ENCODE data around the gene CKAP5.

CKAP5 gene

GRCh38 chr11:46860218-46860617, 14.1 kb upstream of the CKAP5 start:
- Histone ChIP-seq H3K9ac (ENCODE audit: insufficient read length) (no peak overlapping the region), H3K4me3 (no peak overlapping the region), H3K36me3 (ENCODE audit: insufficient read depth, low read length) (peaks cover 38% of the 10 kb centered on the region), H3K27ac (no peak overlapping the region), H3K9me3 (ENCODE audit: low read depth, low read length) (no peaks in the 10 kb centered on the region)
- DNase-seq (ENCODE audit: low read depth, low spot score) = no peak
- TF ChIP-seq POLR2AphosphoS5 (IDR thresholded peaks at IDR 0.05; ENCODE audit: borderline replicate concordance, low read depth, low read length) = no peak
- TF ChIP-seq EZH2 (IDR thresholded peaks at IDR 0.05) = no peak
- TF ChIP-seq FOXP2 (optimal IDR thresholded peaks at IDR 0.05; ENCODE audit: control extremely low read depth, extremely low read length, insufficient read depth) = no peak

GRCh38 chr11:46858920-46859546, 13.0 kb upstream of the CKAP5 start:
- DNase-seq (ENCODE audit: low read depth, low spot score) = no peak
- no peak for TF ChIP-seq POLR2AphosphoS5 (IDR thresholded peaks at IDR 0.05; ENCODE audit: borderline replicate concordance, low read depth, low read length)
- no peak for TF ChIP-seq FOXP2 (optimal IDR thresholded peaks at IDR 0.05; ENCODE audit: control extremely low read depth, extremely low read length, insufficient read depth)
- TF ChIP-seq EZH2 (IDR thresholded peaks at IDR 0.05) = no peak
- Histone ChIP-seq H3K4me3 (no peak overlapping the region), H3K27ac (no peak overlapping the region), H3K36me3 (ENCODE audit: insufficient read depth, low read length) (peaks cover 27% of the 10 kb centered on the region), H3K9me3 (ENCODE audit: low read depth, low read length) (no peaks in the 10 kb centered on the region), H3K9ac (ENCODE audit: insufficient read length) (no peak overlapping the region)

- Histone ChIP-seq H3K4me3 (no peak overlapping the region), H3K9me3 (ENCODE audit: low read depth, low read length) (no peaks in the 10 kb centered on the region), H3K9ac (ENCODE audit: insufficient read length) (no peak overlapping the region), H3K36me3 (ENCODE audit: insufficient read depth, low read length) (peaks cover 21% of the 10 kb centered on the region), H3K27ac (no peak overlapping the region)
- TF ChIP-seq POLR2AphosphoS5 (IDR thresholded peaks at IDR 0.05; ENCODE audit: borderline replicate concordance, low read depth, low read length) = no peak
- no peak for TF ChIP-seq EZH2 (IDR thresholded peaks at IDR 0.05)
- TF ChIP-seq FOXP2 (optimal IDR thresholded peaks at IDR 0.05; ENCODE audit: control extremely low read depth, extremely low read length, insufficient read depth) = no peak
- DNase-seq (ENCODE audit: low read depth, low spot score) = no peak
Measured at GRCh38 chr11:46857666-46858065, 11.6 kb upstream of the CKAP5 start.

- no peak overlapping the region for H3K27ac ChIP-seq
Measured at GRCh38 chr11:46856605-46857343, 10.7 kb upstream of the CKAP5 start.

GRCh38 chr11:46855863-46856262, 9.8 kb upstream of the CKAP5 start:
- no peak for DNase-seq (ENCODE audit: low read depth, low spot score)
- H3K4me3 ChIP-seq = no peak overlapping the region
- H3K9me3 ChIP-seq (ENCODE audit: low read depth, low read length) = no peaks in the 10 kb centered on the region
- H3K36me3 ChIP-seq (ENCODE audit: insufficient read depth, low read length) = peaks cover 14% of the 10 kb centered on the region; the same call in 1 of the 2 replicates
- TF ChIP-seq POLR2AphosphoS5 (IDR thresholded peaks at IDR 0.05; ENCODE audit: borderline replicate concordance, low read depth, low read length) (no peak), FOXP2 (optimal IDR thresholded peaks at IDR 0.05; ENCODE audit: control extremely low read depth, extremely low read length, insufficient read depth) (no peak), EZH2 (IDR thresholded peaks at IDR 0.05) (no peak)
- no peak overlapping the region for H3K9ac ChIP-seq (ENCODE audit: insufficient read length)
- no peak overlapping the region for H3K27ac ChIP-seq

More at GRCh38 chr11:46856605-46857343, 10.7 kb upstream of the CKAP5 start:
- Histone ChIP-seq H3K9me3 (ENCODE audit: low read depth, low read length) (no peaks in the 10 kb centered on the region), H3K36me3 (ENCODE audit: insufficient read depth, low read length) (peaks cover 14% of the 10 kb centered on the region; the same call in 1 of the 2 replicates), H3K4me3 (no peak overlapping the region), H3K9ac (ENCODE audit: insufficient read length) (no peak overlapping the region)
- TF ChIP-seq POLR2AphosphoS5 (IDR thresholded peaks at IDR 0.05; ENCODE audit: borderline replicate concordance, low read depth, low read length) (no peak), FOXP2 (optimal IDR thresholded peaks at IDR 0.05; ENCODE audit: control extremely low read depth, extremely low read length, insufficient read depth) (no peak), EZH2 (IDR thresholded peaks at IDR 0.05) (no peak)
- no peak for DNase-seq (ENCODE audit: low read depth, low spot score)

- no peaks in the 10 kb centered on the region for H3K9me3 ChIP-seq (ENCODE audit: low read depth, low read length)
- H3K9ac ChIP-seq (ENCODE audit: insufficient read length) = no peak overlapping the region
- no peak overlapping the region for H3K27ac ChIP-seq
- TF ChIP-seq FOXP2 (optimal IDR thresholded peaks at IDR 0.05; ENCODE audit: control extremely low read depth, extremely low read length, insufficient read depth) (no peak), POLR2AphosphoS5 (IDR thresholded peaks at IDR 0.05; ENCODE audit: borderline replicate concordance, low read depth, low read length) (no peak), EZH2 (IDR thresholded peaks at IDR 0.05) (no peak)
- no peak for DNase-seq (ENCODE audit: low read depth, low spot score)
- H3K36me3 ChIP-seq (ENCODE audit: insufficient read depth, low read length) = peaks cover 14% of the 10 kb centered on the region; the same call in 1 of the 2 replicates
- H3K4me3 ChIP-seq = no peak overlapping the region
Measured at GRCh38 chr11:46855167-46855566, 9.1 kb upstream of the CKAP5 start.

GRCh38 chr11:46850829-46851380, 4.8 kb upstream of the CKAP5 start:
- no peak for DNase-seq (ENCODE audit: low read depth, low spot score)
- no peak overlapping the region for H3K4me3 ChIP-seq

GRCh38 chr11:46849631-46850030, 3.6 kb upstream of the CKAP5 start:
- Histone ChIP-seq H3K9me3 (ENCODE audit: low read depth, low read length) (no peaks in the 10 kb centered on the region), H3K27ac (no peak overlapping the region), H3K36me3 (ENCODE audit: insufficient read depth, low read length) (no peaks in the 10 kb centered on the region), H3K4me3 (no peak overlapping the region), H3K9ac (ENCODE audit: insufficient read length) (no peak overlapping the region)
- TF ChIP-seq FOXP2 (optimal IDR thresholded peaks at IDR 0.05; ENCODE audit: control extremely low read depth, extremely low read length, insufficient read depth) (no peak), EZH2 (IDR thresholded peaks at IDR 0.05) (no peak), POLR2AphosphoS5 (IDR thresholded peaks at IDR 0.05; ENCODE audit: borderline replicate concordance, low read depth, low read length) (no peak)
- no peak for DNase-seq (ENCODE audit: low read depth, low spot score)

More at GRCh38 chr11:46850829-46851380, 4.8 kb upstream of the CKAP5 start:
- H3K36me3 ChIP-seq (ENCODE audit: insufficient read depth, low read length) = no peaks in the 10 kb centered on the region
- TF ChIP-seq EZH2 (IDR thresholded peaks at IDR 0.05) = no peak
- no peak for TF ChIP-seq FOXP2 (optimal IDR thresholded peaks at IDR 0.05; ENCODE audit: control extremely low read depth, extremely low read length, insufficient read depth)
- TF ChIP-seq POLR2AphosphoS5 (IDR thresholded peaks at IDR 0.05; ENCODE audit: borderline replicate concordance, low read depth, low read length) = no peak
- no peaks in the 10 kb centered on the region for H3K9me3 ChIP-seq (ENCODE audit: low read depth, low read length)
- H3K27ac ChIP-seq = no peak overlapping the region
- H3K9ac ChIP-seq (ENCODE audit: insufficient read length) = no peak overlapping the region

Data from SK-N-MC (cell line).